ENCODE measurements around the gene DSPP. TPM values are rescaled to one million over a fixed set of nuclear protein-coding genes. Genes with fewer than 3 reads are reported as not detected.

Gene DSPP
- total RNA-seq, 1 experiment from 2014 or later = not detected

- no peak for TF ChIP-seq CTCF (conservative IDR thresholded peaks at IDR 0.05)
- no peak overlapping the region for H4K91ac ChIP-seq (ENCODE audit: insufficient read length, low read depth, low read length)
- H3K56ac ChIP-seq (ENCODE audit: insufficient read length, low read depth, low read length) = no peak overlapping the region
- no peaks in the 10 kb centered on the region for H3K4me1 Mint-ChIP-seq
- no peak overlapping the region for H3K4me3 Mint-ChIP-seq
- no peak for DNase-seq
- no peak overlapping the region; a peak in 1 of 7 replicates for H3K27ac Mint-ChIP-seq
- H4K20me1 ChIP-seq (ENCODE audit: control insufficient read depth, insufficient read depth, insufficient read length) = no peaks in the 10 kb centered on the region
- no peak overlapping the region for H2AK5ac ChIP-seq (ENCODE audit: insufficient read length, low read length)
- H3K27me3 Mint-ChIP-seq (ENCODE audit: low read depth) = no peaks in the 10 kb centered on the region
- H3K14ac ChIP-seq (ENCODE audit: insufficient read depth, low read length) = no peak overlapping the region
- H3K79me1 ChIP-seq (ENCODE audit: insufficient read depth, low read depth, low read length, poor library complexity, severe bottlenecking) = no peaks in the 10 kb centered on the region
- H2BK12ac ChIP-seq (ENCODE audit: insufficient read length, low read depth, low read length) = no peak overlapping the region
- H3K23me2 ChIP-seq (ENCODE audit: insufficient read length, low read depth, low read length, poor library complexity, severe bottlenecking) = no peaks in the 10 kb centered on the region
- H2BK20ac ChIP-seq (ENCODE audit: low read depth, low read length, poor library complexity, severe bottlenecking) = no peak overlapping the region
- no peak overlapping the region for H2BK5ac ChIP-seq (ENCODE audit: insufficient read length, low read length)
- H3K9me3 Mint-ChIP-seq = peaks cover 2 to 6% of the 10 kb centered on the region in 2 experiments; a peak in 3 of 5 replicates
- H3K4me2 ChIP-seq (ENCODE audit: insufficient read depth, insufficient read length, low read length) = no peak overlapping the region
- no peak overlapping the region for H3K4ac ChIP-seq (ENCODE audit: low read depth, low read length)
- H3K27me3 ChIP-seq (ENCODE audit: insufficient read depth, low read length) = no peaks in the 10 kb centered on the region
- H3K4me1 ChIP-seq (ENCODE audit: insufficient read depth, low read length) = no peaks in the 10 kb centered on the region
- H3K9me3 ChIP-seq (ENCODE audit: control insufficient read depth, low read depth, low read length) = no peaks in the 10 kb centered on the region
- no peak overlapping the region for H3T11ph ChIP-seq (ENCODE audit: low read length)
- no peak overlapping the region for H3K27ac ChIP-seq (ENCODE audit: insufficient read length, low read depth, low read length)
- H4K5ac ChIP-seq (ENCODE audit: insufficient read length, low read depth, low read length) = no peak overlapping the region
- no peak overlapping the region for H4K8ac ChIP-seq (replicated peaks; ENCODE audit: insufficient read length, low read depth, low read length)
- H2BK120ac ChIP-seq (ENCODE audit: low read depth, low read length, poor library complexity, severe bottlenecking) = no peak overlapping the region
- no peaks in the 10 kb centered on the region for H3K79me2 ChIP-seq (ENCODE audit: insufficient read depth, low read length)
- H3K23ac ChIP-seq (ENCODE audit: insufficient read length, low read depth, low read length) = no peak overlapping the region
- H3K36me3 Mint-ChIP-seq (ENCODE audit: insufficient read depth in 1 of 3, low read depth in 3 of 3) = no peaks in the 10 kb centered on the region
- no peak overlapping the region for H2BK15ac ChIP-seq (ENCODE audit: low read depth, low read length)
- no peak overlapping the region for H2AFZ ChIP-seq (ENCODE audit: low read length)
- H3K9ac ChIP-seq (ENCODE audit: extremely low read depth, insufficient read length, low read length) = no peak overlapping the region
- H3K18ac ChIP-seq (ENCODE audit: insufficient read length, low read depth, low read length) = no peak overlapping the region
Observed at GRCh38 chr4:87589531-87589930, 18.8 kb upstream of the DSPP start.
